SK-N-SH treated with all-trans-retinoic acid at 6 μM for 48 hours (cell line): Measurements from ENCODE around the gene MT1H.

ENCODE experiments used
- ARNTL ChIP-seq: fragments of 450-650 bp; formaldehyde crosslinking; IDR thresholded peaks from 2 replicates; pipeline ENCODE4 v1.5.0; 2020; ENCODE audit warnings: low read depth, mild to moderate bottlenecking, moderate library complexity, borderline replicate concordance
- CSRNP3 ChIP-seq: fragments of 250-450 bp; sonication (Bioruptor Pico); IDR thresholded peaks from 2 replicates; pipeline ENCODE4 v1.5.1; 2021; ENCODE audit warnings: mild to moderate bottlenecking, moderate library complexity
- GLIS3 ChIP-seq: fragments of 250-450 bp; sonication (Bioruptor Pico); IDR thresholded peaks from 2 replicates; pipeline ENCODE4 v1.5.0; 2020; ENCODE audit warnings: mild to moderate bottlenecking, moderate library complexity
- PPARA ChIP-seq: fragments of 250-450 bp; sonication (Bioruptor Pico); IDR thresholded peaks from 2 replicates; pipeline ENCODE4 v1.5.0; 2020; ENCODE audit warnings: mild to moderate bottlenecking, borderline replicate concordance
- RARB ChIP-seq: fragments of 250-450 bp; sonication (Bioruptor Pico); IDR thresholded peaks from 2 replicates; pipeline ENCODE4 v1.8.0; 2021; ENCODE audit warnings: mild to moderate bottlenecking, moderate library complexity
- TCF4 ChIP-seq: fragments of 250-450 bp; sonication (Bioruptor Pico); IDR thresholded peaks from 2 replicates; pipeline ENCODE4 v1.8.0; 2021; ENCODE audit warnings: mild to moderate bottlenecking, moderate library complexity, borderline replicate concordance
- ZFP3 ChIP-seq: fragments of 250-450 bp; sonication (Bioruptor Pico); IDR thresholded peaks from 2 replicates; pipeline ENCODE4 v1.5.0; 2020; ENCODE audit warnings: mild to moderate bottlenecking, moderate library complexity
- ZFP30 ChIP-seq: fragments of 450-650 bp; formaldehyde crosslinking; IDR thresholded peaks from 2 replicates; pipeline ENCODE4 v1.5.0; 2022; ENCODE audit warnings: mild to moderate bottlenecking, moderate library complexity
- TF ChIP-seq, protein P1 (sequence below): fragments of 250-450 bp; sonication (Bioruptor Pico); IDR thresholded peaks from 2 replicates; pipeline ENCODE4 v1.8.0; 2020; ENCODE audit warnings: mild to moderate bottlenecking, moderate library complexity, borderline replicate concordance

GRCh38 chr16:56700195-56700594 lies 30.6 kb downstream of the MT1H start:
- TF ChIP-seq ZFP3 (CRISPR knock-in tag) (no peak), RARB (CRISPR knock-in tag) (no peak), TCF4 (no peak), ZFP30 (CRISPR knock-in tag) (no peak), ARNTL (CRISPR knock-in tag) (no peak), CSRNP3 (no peak), PPARA (CRISPR knock-in tag) (no peak), GLIS3 (CRISPR knock-in tag) (no peak)
- TF ChIP-seq, protein P1, sequence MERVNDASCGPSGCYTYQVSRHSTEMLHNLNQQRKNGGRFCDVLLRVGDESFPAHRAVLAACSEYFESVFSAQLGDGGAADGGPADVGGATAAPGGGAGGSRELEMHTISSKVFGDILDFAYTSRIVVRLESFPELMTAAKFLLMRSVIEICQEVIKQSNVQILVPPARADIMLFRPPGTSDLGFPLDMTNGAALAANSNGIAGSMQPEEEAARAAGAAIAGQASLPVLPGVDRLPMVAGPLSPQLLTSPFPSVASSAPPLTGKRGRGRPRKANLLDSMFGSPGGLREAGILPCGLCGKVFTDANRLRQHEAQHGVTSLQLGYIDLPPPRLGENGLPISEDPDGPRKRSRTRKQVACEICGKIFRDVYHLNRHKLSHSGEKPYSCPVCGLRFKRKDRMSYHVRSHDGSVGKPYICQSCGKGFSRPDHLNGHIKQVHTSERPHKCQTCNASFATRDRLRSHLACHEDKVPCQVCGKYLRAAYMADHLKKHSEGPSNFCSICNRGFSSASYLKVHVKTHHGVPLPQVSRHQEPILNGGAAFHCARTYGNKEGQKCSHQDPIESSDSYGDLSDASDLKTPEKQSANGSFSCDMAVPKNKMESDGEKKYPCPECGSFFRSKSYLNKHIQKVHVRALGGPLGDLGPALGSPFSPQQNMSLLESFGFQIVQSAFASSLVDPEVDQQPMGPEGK, result no peak
